ENCODE results near the gene JARID2. TPM values are rescaled to one million over a fixed set of nuclear protein-coding genes. Genes with fewer than 3 reads are reported as not detected.
A peak's percentile ranks its signal among the peaks of the same experiment; 100 is the strongest.

The JARID2 gene
- total and polyA plus RNA-seq, 8 donors, result 2.4 to 42.6 (median 11.5) TPM

DNA sequence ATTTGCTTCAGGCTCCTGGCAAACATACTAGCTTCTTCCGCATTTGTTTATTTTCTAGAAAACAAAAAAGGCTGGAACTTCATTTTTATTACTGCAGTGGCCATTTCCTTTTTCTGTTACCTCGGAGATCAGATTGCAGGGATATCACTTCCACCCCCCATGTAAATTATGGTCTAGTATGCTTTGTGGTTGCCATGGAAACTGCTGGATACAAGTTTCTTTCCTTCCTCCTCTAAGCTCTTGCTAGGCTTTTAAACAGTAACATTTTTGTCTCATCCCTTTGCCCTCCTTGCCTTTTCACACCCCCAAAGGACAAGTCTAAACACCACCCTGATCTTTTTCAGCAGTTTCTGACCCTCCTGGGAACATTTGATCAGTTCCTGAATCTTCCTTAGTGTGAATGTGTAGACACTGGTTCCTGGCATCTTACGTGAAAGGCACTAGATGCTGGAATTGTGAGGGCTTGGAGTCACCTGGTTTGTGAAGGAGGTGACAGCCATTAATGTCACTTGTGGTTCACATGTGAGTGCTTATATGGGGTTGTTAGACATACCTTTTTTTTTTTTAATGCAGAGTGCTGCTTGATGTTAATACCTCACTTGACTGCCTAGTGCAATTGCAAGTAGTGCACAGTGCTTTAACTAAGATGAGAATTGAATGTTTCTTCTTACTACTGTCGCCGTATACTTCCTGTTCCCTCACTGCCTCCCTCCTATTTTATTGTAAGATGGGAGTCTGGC lies 181.6 kb downstream of the JARID2 start:
- H3K36me3 ChIP-seq, result no peaks in the 10 kb centered on the region
- 62 to 77% (median 68%) methylated on average over 5 of the region's 5 CpGs for WGBS, 5 donors

DNA sequence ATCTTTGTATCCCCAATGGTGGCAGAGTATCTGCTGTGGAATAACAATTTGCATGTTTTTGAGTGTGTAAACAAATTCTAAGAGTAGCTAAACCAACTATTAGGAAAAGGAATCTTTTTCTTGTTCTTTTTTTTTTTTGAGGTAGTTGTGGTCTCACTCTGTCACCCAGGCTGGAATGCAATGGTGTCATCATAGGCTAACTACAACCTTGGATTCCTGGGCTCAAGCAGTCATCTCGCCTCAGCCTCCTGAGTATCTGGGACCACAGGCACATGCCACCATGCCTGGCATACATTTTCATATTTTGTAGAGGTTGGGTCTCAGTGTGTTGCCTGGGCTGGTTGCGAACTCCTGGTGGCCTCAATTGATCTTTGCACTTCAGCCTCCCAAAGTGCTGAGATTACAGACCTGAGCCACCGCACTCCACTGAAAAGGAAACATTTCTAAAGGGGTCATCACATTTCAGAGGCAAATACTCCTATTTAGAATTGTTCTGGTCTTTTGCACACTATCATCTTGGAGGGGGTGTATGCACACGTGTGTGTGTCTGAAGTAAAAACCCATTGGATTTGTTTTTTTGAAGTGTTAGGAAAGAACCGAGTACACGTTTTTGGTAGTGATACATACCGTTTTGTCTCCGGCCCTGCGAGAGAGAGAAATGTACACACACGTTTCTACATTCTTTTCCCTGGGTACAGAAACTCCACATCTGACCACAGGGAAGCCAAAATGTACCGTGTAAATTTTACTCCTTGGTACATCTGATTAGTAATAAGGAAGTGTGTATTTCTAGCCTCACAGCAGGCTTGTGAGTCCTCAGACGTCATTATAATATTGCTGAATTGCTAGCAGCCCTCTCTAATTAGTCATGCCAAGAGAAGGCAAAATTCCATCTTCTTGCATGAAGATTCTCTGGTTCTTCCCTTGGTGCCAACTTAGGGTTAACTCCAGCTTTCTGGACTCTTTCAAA lies 183.6 kb downstream of the JARID2 start:
- intact Hi-C loops (cut with DNase I; ENCODE audit: low total_unique reads), result no loop called here
- no peak overlapping the region for H3K4me3 ChIP-seq
- peaks cover 37 to 75% (median 59%) of the 10 kb centered on the region in 4 donors for H3K4me1 ChIP-seq
- H3K27ac ChIP-seq, result peak overlapping the region in 4 of 5 donors; percentile 2 to 58 (median 28)
- no peaks in the 10 kb centered on the region for H3K27me3 ChIP-seq
- DNase-seq, result no peak
- 48 to 66% (median 50%) methylated on average over 12 of the region's 12 CpGs for WGBS, 5 donors
- TF ChIP-seq POLR2A (IDR thresholded peaks at IDR 0.05) (no peak), POLR2AphosphoS5 (IDR thresholded peaks at IDR 0.05) (peak in 2 of 3 donors; percentile 3 to 36), EP300 (IDR thresholded peaks at IDR 0.05) (no peak)
- H3K36me3 ChIP-seq, result no peaks in the 10 kb centered on the region
- no peaks in the 10 kb centered on the region for H3K9me3 ChIP-seq

More for the DNA sequence above, 181.6 kb downstream of the JARID2 start:
- H3K4me3 ChIP-seq, result no peak overlapping the region
- peaks cover 26 to 71% (median 50%) of the 10 kb centered on the region in 4 donors for H3K4me1 ChIP-seq
- H3K9me3 ChIP-seq, result no peaks in the 10 kb centered on the region
- H3K27me3 ChIP-seq, result no peaks in the 10 kb centered on the region
- H3K27ac ChIP-seq, result no peak overlapping the region
- no peak for TF ChIP-seq EP300 (IDR thresholded peaks at IDR 0.05)
- TF ChIP-seq, protein P1, sequence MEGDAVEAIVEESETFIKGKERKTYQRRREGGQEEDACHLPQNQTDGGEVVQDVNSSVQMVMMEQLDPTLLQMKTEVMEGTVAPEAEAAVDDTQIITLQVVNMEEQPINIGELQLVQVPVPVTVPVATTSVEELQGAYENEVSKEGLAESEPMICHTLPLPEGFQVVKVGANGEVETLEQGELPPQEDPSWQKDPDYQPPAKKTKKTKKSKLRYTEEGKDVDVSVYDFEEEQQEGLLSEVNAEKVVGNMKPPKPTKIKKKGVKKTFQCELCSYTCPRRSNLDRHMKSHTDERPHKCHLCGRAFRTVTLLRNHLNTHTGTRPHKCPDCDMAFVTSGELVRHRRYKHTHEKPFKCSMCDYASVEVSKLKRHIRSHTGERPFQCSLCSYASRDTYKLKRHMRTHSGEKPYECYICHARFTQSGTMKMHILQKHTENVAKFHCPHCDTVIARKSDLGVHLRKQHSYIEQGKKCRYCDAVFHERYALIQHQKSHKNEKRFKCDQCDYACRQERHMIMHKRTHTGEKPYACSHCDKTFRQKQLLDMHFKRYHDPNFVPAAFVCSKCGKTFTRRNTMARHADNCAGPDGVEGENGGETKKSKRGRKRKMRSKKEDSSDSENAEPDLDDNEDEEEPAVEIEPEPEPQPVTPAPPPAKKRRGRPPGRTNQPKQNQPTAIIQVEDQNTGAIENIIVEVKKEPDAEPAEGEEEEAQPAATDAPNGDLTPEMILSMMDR (IDR thresholded peaks at IDR 0.05), result no peak
- intact Hi-C loops (cut with DNase I; ENCODE audit: low total_unique reads), result no loop called here
- DNase-seq, result peak in 1 of 2 donors; percentile 65

DNA sequence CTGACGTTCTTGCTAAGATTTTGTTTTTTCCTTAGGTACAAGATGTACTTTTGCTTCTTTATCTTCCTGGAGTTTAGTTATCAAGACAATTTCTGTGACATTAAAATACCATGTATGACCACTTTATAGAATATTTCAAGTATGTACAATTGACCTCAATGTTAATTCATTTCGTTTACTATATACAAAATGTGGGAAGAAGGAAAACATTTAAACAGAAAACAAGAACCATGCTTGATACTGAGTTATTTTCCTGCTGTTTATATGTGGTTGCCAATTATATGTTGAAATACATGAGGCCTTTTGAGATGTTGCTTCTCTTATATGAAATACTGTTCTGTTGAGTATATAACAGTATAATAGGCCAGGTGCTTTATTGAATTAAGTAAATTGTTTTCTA lies 184.3 kb downstream of the JARID2 start:
- no peaks in the 10 kb centered on the region for H3K27me3 ChIP-seq
- H3K27ac ChIP-seq, result peak overlapping the region in 2 of 5 donors; percentile 2 to 58
- TF ChIP-seq, protein P1 (IDR thresholded peaks at IDR 0.05), result no peak
- TF ChIP-seq POLR2A (IDR thresholded peaks at IDR 0.05), result no peak
- TF ChIP-seq EP300 (IDR thresholded peaks at IDR 0.05), result no peak
- no peak for TF ChIP-seq POLR2AphosphoS5 (IDR thresholded peaks at IDR 0.05)
- no peak overlapping the region for H3K4me3 ChIP-seq
- DNase-seq, result no peak
- 50 to 73% (median 54%) methylated on average over 2 of the region's 2 CpGs for WGBS, 5 donors
- intact Hi-C loops (cut with DNase I; ENCODE audit: low total_unique reads), result no loop called here
- no peaks in the 10 kb centered on the region for H3K36me3 ChIP-seq
- peaks cover 37 to 75% (median 59%) of the 10 kb centered on the region in 4 donors for H3K4me1 ChIP-seq
- H3K9me3 ChIP-seq, result peaks cover 0 to 7% (median 1%) of the 10 kb centered on the region in 4 donors

DNA sequence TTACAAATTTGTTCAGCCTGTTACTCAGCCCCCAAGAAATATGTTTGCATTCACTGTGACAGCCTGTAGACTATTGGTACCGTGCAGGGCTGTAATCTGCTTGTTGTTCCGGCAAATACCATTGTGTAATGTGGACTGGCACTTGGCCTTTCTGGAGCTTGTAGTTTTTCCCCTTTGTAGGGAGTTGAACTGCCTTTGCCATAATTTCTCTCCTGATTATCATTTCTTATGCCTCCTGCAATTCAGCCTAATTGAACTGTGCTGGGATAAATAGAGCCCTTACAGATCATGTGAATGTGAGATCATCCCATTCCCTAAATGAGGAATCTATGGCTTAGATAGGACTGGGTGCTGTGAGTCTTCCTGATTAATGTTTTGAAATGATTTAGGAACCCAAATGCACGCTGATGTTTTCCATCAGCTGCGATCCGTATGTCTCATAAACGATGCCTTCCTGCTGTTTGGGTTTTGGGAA lies 185.1 kb downstream of the JARID2 start:
- Histone ChIP-seq H3K27me3 (no peaks in the 10 kb centered on the region), H3K27ac (peak overlapping the region in 3 of 5 donors; percentile 2 to 43 (median 19)), H3K4me1 (peaks cover 37 to 79% (median 59%) of the 10 kb centered on the region in 4 donors), H3K9me3 (peaks cover 0 to 8% (median 2%) of the 10 kb centered on the region in 4 donors), H3K36me3 (no peaks in the 10 kb centered on the region), H3K4me3 (no peak overlapping the region)
- no peak for DNase-seq
- intact Hi-C loops (cut with DNase I; ENCODE audit: low total_unique reads), result no loop called here
- TF ChIP-seq POLR2AphosphoS5 (IDR thresholded peaks at IDR 0.05) (no peak), EP300 (IDR thresholded peaks at IDR 0.05) (no peak), POLR2A (IDR thresholded peaks at IDR 0.05) (no peak)
- TF ChIP-seq, protein P1 (IDR thresholded peaks at IDR 0.05), result no peak
- WGBS, 5 donors, result 57 to 69% (median 61%) methylated on average over 6 of the region's 6 CpGs
